GM21576 (cell line): Measurements from ENCODE around the gene KANTR.

ENCODE experiments used
- ATAC-seq: cut with Tn5 transposase; IDR thresholded peaks from one replicate; pipeline ENCODE4 v1.9.1; 2021; ENCODE audit warnings: mild to moderate bottlenecking, moderate library complexity; ENCODE audit not compliant: unreplicated experiment

Gene KANTR

DNA sequence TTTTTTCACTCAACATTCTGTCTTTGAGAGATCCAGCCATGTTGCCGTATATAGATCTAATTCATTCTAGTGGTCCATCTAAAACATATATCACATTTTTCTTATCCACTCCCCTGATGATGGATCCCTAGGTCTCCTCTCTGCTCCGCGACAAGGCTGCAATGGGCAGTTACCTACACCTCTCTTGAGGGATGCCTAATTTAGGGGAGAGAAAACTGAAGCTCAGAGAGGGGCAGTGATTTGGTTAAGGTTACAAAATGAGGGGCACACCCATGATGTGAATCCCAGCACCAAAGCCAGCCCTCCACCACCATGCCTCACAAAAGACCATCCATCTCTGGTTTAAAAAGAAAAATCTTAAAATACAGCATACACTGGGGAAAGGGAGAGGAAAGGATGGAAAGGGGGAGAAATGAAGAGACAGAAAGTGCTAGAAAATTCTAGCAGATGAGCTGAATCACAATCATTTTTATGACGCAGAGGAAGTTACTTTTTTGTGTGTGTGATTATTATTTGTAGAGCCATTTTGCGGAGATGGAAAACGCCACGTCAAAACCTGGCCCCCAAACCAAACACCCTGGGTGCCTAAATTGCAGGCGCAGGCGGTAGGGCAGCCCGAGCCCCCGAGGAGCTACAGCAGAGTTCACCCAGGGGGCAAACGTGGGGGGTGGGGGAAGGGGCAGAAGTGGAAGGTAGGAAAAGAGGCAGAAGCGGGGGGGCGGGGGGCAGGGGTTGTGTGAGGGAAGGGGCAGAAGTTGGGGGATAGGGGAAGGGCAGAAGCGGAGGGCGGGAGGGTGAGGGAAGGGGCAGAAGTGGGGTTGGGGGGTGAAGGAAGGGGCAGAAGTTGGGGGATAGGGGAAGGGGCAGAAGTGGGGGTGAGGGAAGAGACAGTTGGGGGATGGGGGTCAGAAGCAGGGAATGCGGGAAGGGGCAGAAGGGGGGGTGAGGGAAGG, 13.0 kb upstream of the KANTR start:
- ATAC-seq = no peak

DNA sequence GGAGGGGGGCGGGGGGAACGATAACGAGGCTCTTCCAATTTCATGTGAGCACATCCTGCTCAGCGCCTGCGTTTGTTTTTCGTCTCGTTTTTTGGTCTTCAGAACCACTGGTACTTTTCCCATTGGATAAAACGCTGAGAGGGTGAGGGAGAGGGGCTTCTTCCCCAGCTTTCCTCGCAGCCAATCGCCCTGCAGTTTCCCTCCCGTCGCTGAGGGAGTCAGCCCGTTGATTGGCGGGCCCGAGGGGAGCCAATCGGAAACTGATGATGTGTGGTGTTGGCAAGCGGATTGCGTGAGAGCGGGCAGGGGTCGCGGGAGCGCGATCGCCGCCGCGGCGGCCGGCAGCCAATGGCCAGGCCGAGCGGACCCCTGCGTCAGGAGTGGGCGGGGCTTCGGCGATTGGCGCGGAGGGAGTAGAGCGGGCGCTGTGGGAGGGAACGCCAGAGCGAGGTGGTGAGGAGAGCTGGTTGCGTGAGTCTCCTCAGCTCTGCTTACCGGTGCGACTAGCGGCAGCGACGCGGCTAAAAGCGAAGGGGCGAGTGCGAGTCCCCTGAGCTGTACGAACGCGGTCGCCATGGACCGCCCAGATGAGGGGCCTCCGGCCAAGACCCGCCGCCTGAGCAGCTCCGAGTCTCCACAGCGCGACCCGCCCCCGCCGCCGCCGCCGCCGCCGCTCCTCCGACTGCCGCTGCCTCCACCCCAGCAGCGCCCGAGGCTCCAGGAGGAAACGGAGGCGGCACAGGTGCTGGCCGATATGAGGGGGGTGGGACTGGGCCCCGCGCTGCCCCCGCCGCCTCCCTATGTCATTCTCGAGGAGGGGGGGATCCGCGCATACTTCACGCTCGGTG, 11.8 kb upstream of the KANTR start, which contains the start of gene TSPYL2:
Gene TSPYL2, plus strand, starts transcription at position 443 of the 848 bp plus-strand sequence. Its CDS starts 132 bp downstream, at position 575.
- peak; percentile 89 for ATAC-seq

DNA sequence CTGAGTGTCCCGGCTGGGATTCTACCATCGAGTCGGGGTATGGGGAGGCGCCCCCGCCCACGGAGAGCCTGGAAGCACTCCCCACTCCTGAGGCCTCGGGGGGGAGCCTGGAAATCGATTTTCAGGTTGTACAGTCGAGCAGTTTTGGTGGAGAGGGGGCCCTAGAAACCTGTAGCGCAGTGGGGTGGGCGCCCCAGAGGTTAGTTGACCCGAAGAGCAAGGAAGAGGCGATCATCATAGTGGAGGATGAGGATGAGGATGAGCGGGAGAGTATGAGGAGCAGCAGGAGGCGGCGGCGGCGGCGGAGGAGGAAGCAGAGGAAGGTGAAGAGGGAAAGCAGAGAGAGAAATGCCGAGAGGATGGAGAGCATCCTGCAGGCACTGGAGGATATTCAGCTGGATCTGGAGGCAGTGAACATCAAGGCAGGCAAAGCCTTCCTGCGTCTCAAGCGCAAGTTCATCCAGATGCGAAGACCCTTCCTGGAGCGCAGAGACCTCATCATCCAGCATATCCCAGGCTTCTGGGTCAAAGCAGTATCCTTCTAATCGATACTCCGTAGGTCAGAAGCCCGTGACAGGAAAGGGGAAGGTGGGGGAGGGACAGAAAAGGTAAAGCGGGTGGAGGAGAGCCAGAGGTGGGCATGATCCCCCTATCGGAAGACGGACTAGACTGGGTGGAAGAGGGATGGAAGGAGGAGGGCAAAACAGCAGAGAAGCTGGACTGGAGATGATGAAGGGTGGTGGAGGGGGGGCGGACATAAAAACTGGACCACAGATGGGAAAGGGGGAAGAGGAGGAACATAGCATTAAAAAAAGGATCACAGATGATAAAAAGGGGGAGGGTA, 10.9 kb upstream of the KANTR start:
- no peak for ATAC-seq

DNA sequence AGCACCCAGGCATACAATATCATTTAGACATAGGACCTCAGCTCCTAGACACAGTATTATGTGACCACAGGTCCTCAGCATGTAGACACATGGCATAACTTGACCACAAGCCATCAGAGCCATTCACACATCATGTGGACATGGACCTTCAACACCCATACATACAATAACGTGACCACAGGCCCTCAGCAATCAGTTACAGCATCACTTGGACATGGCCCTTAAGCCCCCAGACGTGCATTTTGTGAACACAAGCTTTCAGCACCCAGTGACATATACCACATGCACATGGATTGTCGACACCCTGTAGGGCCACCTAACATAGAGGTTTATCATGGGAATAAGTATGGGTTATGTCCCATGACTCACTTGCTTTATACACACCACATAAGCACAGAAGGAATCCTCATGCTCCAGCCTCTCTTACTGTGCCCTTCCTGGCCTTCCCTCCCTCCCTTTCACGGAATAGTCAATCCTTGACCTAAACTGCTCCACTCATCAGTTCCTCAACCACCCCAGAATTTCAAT, 9.8 kb upstream of the KANTR start:
- no peak for ATAC-seq

DNA sequence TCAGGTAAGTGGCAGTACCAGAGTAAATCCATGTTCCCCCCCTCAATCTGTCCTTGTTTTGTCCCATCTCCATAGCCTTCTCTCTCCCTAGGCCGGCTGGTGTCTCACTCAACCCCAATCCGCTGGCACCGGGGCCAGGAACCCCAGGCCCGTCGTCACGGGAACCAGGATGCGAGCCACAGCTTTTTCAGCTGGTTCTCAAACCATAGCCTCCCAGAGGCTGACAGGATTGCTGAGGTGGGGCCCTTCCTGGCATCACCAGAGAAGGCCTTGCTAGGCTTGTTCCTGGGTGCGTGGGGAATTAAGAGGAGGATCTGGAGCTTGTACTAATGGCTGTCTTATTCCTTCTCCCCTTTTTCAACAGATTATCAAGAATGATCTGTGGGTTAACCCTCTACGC, 9.1 kb upstream of the KANTR start:
- no peak for ATAC-seq

DNA sequence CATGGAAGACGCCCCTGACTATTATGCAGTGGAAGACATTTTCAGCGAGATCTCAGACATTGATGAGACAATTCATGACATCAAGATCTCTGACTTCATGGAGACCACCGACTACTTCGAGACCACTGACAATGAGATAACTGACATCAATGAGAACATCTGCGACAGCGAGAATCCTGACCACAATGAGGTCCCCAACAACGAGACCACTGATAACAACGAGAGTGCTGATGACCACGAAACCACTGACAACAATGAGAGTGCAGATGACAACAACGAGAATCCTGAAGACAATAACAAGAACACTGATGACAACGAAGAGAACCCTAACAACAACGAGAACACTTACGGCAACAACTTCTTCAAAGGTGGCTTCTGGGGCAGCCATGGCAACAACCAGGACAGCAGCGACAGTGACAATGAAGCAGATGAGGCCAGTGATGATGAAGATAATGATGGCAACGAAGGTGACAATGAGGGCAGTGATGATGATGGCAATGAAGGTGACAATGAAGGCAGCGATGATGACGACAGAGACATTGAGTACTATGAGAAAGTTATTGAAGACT, 8.2 kb upstream of the KANTR start:
- ATAC-seq = no peak

DNA sequence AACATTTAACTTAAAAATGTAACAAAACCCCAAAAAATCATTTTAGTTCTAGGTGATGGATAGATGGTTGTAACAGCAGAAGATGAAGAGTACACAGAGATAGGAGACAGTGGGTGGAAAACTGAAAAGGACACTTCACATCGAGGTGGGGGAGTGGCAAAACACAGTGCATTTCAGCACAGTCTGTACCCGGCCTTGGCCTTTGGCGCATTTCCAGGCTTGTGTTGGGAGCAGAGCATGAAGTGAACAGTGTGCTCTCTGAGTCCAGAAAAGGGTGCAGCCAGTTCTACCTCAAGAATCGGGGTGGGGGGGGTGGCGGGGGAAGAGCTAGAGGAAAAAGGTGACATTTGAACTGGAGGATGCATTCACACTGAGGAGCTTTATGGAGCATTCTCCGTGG, 7.5 kb upstream of the KANTR start:
- ATAC-seq = no peak

DNA sequence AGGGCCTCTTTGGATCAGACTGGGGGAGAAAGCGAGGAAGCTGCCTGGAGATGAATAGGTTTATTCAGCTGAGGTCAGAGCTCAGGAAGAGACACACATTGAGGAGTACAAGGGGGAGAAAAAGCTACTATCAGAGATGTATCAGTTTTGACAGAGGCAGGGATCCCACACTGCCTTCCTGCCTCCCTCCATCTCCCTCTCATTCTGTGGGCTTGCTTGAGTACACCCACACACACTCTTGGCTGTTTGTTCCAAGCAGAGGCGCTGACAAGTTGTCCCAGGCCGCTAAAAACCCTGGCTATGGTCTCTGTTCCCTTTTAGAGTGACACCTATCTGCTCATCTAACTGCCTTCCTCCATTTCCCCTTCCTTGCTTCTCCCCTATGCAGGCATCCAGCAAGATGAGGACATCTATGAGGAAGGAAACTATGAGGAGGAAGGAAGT, 6.5 kb upstream of the KANTR start:
- ATAC-seq = no peak

DNA sequence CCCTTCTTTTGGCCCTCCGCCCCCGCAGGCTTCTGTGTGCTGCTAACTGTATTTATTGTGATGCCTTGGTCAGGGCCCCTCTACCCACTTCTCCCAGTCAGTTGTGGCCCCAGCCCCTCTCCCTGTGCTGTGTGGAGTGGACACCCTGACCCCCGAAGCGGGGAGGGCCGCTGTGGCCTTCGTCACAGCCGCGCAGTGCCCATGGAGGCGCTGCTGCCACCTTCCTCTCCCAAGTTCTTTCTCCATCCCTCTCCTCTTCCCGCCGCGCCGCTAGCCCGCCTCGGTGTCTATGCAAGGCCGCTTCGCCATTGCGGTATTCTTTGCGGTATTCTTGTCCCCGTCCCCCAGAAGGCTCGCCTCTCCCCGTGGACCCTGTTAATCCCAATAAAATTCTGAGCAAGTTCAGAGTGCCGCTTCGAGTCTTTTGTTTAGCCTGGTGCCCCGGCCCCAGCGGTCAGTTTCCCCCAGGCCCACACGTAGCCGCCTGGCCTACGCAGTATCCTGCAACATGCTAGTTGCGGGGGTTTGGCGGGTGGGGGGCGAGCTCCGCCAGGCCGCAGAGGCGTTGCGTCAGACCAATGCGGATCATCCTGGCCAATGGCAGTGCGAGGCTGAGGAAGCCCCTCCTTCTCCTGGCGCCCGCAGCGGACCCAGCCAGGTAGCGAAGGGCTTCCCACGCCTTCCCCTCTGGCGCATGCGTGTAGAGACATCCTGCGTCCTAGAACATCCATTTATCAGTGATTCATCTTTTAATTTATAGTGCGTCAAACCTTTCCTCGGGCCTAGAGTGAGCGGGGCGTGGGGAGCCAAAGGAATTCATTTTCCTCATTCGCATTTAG, 5.6 kb upstream of the KANTR start:
- ATAC-seq = no peak

DNA sequence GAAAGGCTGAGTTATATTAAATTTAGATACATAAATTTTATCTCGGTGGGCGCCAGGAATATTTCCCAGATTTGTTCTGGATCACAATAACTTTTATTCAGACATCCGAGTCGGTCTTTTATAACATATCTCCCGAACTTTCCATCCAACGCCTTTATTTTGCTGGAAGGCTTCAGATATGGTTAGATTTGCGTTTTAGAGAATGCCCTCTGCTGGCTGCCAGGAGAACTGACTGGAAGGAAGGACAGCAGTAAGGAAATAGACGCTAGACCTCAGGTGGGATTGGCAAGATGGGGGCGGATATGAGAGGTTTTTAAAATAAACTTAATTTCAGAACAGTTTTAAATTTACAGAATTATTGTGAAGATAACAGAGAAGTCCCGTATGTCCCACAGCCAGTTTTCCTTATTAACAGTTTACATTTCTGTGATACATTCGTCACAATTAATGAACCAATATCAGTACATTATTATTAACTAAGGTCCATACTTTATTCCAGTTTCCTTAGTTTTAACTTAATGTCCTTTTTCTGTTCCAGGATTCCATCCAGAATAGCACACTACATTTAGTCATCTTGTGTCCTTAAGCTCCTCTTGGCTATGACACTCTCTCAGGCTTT, 4.6 kb upstream of the KANTR start:
- no peak for ATAC-seq

DNA sequence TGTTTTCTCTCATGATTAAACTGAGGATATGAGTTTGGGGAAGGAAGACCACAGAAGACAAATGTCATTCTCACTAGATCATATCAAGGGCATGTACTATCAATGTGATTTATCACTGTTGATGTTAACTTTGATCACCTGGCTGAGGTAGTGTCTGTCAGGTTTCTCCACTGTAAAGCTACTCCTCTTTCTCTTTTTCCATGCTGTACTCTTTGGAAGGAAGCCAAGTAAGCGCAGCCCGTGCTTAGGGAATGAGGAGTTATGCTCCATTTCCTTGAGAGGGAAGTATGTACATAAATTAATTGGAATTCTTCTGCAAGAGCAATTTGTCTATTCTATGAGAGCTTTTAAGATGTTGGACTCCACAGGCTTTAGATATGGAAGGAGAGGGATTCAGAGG, 4.0 kb upstream of the KANTR start:
- no peak for ATAC-seq

DNA sequence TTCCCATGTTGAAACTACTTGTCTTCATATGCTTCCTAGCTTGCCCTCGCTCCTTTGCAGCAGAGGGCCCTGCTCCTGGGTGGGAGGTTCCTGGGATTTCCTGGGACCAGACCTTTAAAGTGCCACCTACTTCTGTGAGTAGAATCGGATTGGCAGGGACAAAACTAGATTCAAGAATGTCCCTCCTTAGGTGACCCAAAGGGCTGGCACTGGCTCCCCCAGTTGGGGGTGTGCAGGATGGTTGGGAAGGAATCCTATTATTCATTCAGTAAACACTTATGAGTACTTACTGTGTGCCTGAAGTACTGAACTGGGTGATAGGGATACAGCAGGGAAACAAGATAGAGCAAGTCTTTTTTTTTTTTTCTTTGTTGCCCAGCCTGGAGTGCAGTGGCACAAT, 2.6 kb upstream of the KANTR start:
- ATAC-seq = no peak

DNA sequence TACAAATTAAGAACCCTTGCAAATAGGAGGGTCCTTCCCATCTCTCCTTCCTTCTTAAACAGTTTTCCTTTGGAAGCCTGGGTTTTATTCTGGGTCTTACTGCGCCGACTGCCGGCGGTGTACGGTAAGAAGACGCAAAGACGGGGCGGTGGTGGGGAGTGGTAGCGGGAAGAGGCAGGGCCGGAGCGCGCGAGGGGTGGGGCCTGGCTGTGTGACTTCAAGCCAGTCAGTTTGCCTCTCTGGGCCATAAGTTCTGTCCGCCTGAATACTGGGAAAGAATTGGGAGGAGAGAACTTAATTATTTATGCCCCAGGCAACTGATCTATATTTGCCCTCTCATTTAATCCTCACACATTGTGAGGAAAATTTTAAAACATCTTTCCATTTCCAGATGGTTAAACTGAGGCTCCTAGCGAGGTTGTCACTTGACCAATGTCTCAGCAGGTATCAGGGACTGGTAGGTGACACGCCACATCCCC, 726 bp upstream of the KANTR start:
- ATAC-seq = peak; percentile 41

DNA sequence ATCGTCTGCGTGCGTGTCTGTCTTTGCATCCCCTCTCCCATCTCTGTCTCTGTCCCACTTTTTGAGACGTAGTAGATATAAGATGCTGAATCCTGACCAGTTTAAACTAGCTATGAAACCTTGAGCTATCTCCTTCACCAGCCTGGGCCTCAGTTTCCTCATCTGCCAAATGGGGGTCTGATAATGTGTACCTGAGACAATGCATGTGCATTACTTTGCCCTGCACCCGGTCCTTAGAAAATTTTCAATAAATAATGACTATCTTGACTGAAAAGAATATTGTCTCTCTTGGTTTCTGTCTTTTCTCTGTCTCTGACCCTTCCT, 602 bp downstream of the KANTR start:
- ATAC-seq = no peak

DNA sequence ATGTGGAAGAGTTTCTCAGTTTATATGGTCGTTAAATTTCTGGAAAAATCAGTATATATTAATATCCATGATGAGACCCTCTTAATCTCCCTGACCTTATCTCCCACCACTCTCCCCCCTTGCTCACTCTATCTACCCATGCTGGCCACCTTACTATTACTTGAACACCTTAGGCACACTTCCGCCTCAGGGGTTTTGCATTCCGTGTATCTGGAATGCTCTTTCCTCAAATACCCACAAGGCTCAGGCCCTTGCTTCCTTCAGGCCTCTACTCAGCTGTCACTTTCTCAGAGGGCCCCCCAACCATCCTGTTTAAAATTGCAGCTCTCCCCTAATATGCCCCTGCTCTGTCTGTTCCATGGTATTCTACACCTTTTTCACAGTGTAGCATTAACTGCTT, 1.9 kb downstream of the KANTR start:
- no peak for ATAC-seq

DNA sequence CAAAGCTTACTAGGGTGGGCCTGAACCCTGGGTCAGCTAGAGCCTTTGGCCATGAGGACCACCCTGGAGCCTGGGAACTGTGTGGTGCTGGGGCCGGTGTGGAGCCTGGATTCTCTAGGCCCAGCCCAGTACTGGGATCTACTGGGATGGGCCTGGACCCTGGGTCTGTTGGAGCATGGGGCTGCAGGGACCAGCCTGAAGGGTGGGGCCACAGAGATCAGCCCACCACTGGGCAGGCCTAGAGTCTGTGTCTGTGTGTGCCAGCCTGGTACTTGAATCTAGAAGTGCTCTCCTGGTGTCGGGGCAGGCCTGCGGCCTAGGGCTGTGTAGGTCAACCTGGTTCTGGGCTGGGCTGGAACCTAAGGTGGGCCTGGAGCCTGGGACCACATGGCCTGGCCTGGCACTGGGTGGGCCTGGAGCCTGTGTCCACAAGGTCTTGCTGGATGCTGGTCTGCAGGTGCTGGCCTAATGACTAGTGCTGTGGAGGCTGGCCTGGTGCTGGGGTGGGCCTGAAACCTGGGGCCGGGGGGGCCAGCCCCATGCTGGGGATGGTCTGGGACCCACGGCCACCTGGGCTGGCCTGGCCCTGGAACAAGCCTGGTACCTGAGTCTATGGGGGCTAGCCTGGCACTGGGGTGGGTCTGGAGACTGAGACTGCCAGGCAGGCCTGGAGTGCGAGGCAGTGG, 21.1 kb downstream of the KANTR start:
- ATAC-seq = no peak

DNA sequence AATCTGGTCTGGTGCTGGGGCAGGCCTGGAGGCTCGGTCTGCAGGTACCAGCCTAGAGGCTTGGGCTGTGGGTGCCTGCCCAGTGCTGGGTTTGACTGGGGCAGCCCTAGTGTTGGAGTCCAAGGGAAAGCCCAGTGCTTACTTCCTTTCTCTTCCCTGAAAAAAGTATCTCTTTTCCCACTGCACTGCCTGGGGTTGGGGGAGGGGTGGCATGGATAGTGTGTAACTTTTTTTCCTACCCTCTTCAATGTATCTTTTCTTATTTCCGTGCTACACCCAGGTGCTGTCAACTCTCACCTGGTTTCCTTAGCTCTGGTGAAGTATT, 21.6 kb downstream of the KANTR start:
- ATAC-seq = no peak

DNA sequence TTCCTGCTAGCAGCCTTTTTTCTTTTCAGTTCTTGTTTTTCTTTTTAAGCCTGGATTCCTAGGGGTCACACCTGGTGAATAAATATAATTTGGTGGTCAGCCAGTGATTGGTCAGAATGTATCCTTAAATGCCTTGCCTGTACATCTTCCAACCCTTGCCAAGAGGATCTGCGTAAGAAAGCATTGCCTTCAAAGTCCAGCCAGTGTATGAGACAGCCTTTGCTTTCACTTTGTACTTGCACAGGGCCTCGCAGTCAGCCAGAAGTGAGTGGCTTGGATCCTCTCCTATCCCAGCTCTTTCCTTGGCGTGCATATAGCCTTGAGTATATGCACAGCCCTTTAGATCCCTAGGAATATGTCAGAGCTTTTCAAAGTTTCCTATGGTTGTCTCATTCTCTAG, 22.2 kb downstream of the KANTR start:
- ATAC-seq = no peak

DNA sequence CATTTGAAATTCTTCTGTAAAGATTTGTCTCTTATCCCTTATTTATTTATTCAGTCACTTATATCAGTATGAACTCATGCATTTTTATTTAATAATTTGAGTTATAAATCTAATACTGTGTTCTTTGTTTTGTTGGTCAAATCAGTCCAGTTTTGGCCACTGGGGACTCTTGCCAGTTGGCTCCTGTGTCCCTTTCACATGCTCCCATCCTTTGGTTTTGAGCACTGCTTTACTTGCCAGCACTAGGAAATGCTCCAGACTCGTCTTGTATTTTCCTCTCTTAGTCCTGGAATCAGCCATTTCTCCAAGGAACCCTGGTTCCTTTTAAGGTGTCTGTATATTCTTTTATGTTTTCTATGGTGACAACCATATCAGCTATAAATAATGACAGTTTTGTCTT, 28.1 kb downstream of the KANTR start:
- ATAC-seq = no peak
